Stimulated activated CD4-positive, alpha-beta T cell treated with anti-CD3 and anti-CD28 coated beads, Interleukin-12 subunit alpha, Interleukin-12 subunit beta, amount 100 ng/mL, for 48 hours (primary cell): ENCODE measurements around the gene TLE5.
"Not testable (repeated sequence)": the region's sequence is repeated elsewhere in the genome, so short reads cannot be mapped to it uniquely, and the experiment has no call there.

Source experiments
- DNase-seq, 3 donors: peaks; one replicate each; pipeline ENCODE4 v3.0.0-alpha.2; 2020; ENCODE audit warnings: low read depth in 2 of 3, low spot score in 1 of 3

Gene TLE5

DNA sequence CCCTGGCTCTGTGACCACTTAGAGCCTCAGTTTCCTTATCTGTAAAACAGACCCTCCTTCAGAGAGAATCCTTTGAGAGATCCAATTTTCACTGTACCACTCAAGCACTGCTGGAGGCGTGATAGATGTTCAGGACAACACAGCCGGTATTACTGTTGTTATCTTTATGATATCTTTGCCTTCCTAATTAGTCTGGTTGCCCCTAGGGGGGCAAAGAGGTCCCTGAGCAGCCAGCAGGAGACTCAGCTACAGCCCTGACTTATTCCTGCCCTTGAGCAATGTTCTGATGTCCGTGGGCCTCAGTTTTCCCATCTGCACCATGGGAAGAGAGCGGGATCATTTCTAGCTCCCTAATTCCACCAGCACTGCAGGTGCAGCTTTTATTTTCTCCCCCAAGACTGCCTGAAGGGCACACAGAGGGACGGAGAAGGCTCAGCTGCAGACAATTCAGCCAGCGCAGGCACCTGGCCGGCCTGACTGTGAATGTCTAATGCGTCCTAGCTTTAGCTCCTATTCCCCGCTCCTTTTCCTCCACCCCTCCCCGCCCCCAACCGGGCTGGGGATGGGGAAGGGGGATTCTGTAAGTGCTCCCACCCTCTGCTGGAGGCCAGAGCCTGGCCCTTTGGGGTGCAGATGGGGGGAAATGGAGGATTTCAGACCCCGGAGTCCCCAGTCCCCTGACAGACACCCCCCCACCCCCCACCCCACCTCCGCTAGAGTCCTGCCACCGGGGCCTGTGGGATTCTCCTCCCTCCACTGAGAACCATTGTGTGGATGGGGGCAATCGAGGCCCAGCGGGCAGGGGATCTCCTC lies 16.2 kb downstream of the TLE5 start:
- DNase-seq, result no peak

DNA sequence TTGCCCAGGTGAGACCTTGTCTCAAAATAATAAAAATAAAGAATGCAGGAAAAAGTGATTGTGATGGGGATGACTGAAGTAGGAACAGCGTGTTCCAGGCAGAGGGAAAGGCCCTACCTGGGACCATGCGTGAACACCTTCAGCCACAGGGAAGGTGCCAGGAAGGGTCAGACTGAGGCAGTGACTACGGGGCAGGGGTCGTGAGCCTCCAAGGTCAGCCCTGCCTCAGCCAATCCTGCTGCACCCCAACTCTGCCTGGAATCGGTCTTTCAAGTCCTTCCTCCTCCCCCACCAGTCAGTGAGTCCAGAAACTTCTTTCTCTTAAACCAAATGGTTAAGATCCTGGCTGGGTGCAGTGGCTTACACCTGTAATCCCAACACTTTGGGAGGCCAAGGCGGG lies 17.1 kb downstream of the TLE5 start:
- DNase-seq, result no peak

DNA sequence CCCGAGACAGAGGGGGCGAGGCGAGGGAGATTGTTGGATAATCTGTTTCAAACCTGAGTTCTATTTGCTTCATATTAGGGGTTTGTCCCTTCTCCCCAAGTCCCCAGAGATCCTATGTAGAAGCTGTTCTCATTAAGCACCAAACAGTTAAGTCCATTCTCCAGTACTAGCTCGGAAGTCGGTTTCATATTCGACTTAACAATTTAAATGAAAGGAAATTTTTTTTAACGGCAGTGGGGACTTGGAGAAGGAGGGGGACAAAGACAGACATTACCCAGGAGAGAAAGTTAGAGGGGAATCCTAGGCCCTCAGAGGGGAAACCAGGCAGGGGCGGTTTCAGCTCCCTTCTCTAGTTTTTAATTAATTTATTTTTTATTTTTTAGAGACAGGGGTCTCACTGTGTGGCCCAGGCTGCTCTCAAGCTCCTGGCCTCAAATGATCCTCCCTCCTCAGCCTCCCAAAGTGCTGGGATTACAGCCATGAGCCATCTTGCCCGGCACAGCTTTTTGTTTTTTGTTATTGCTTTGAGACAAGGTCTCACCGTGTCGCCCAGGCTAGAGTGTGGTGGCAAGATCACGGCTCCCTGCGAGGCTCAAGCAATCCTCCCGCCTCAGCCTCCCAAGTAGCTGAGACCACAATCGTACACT lies 19.6 kb downstream of the TLE5 start:
- DNase-seq, result no peak

DNA sequence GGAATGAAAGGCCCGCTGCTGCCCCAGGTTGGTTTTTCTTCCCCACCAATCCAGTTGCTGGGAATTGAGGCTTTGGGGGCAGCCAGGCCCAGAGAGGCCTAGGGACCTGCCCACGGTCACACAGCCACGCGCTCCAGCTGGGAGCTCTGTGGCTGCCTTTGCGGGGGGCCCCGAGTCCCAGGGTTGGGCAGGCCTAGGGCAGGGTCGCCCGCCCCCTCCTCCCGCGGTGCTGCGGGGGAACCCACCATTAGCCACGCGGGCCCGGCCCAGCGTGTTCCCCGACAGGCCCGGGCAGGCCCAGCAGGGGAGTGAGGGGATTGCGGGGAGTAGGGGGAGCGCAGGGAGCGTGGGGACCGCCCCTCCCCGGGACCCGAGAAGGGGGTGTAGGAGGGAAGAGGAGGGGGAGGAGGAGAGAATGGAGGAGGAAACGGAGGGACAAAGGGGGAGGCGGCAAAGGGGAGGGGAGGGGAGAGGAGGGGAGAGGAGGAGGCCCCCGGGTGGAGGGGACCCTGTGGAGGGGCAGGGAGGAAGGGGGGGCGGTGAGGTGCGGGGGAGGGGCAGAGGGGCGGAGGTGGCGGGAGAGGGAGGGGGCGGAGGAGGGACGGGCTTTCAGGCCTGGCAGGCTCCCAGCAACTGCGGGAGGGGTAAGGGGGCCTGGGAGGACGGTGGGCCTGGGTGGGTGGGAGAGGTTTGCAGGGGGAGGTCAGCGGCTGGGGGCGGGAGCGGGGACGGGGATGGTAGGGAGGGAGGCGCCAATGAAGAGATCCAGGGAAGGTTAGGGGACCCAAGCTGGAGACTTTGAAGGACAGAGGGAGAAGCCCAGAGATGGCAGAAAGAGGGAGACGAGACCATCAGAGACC lies 20.3 kb downstream of the TLE5 start:
- DNase-seq, result no peak

DNA sequence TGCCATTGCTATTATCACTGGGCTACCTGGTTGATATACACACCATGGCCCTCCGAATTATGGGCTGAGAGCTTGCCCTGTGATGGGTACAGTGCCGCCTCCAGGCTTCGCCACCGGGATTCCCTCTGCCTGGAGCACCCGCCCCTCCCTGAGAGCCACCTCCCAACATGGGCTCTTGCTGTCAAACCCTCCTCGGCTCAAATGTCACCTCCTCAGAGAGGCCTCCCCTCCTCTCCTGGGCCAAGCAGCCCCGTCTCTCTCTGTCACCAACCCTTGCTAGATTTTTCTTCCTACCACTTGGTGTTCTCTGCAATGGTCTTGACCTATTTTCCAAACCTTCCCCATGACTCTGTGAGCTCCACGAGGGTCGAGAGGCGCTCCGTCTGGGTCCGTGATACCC lies 21.0 kb downstream of the TLE5 start:
- DNase-seq, result no peak

DNA sequence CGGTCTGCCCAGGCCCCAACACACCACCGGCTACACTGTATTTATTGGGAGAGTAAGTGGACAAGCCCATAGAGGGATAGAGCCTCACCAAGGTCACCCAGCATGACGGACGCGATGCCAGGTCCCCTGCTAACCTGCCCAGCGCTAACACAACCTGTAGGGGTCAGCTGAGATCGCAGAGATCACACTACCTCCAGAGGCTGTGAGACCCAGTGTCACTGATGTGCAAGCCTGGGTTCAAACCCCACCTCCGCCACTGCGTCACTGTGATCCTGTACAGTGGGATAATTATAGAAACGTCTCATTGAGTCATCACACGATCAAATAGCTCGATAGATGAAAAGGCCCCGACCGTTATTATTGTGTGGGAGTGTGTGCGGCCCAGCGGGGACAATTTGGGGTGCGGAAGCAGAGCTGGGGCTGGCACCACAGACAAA lies 22.6 kb downstream of the TLE5 start:
- DNase-seq, result no peak

DNA sequence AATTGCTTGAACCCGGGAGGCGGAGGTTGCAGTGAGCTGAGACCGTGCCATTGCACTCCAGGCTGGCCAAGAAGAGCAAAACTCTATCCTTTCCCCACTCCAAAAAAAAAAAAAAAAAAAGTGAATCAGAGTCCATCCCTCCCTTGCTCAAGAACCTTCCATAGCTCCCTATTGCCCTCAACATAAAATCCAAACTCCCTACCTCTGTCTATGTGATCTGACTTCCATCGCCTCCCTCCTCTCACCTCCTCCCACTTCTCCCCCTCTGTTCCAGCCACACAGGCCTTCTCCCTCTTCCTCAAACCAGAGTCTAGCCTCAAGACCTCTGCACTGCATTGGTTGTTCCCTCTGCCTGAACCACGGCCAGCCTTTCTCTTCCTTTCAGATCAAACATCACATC lies 23.2 kb downstream of the TLE5 start:
- DNase-seq, result no peak

- no peak for DNase-seq
These were observed 24.1 kb downstream of the TLE5 start for GRCh38 chr19:3038214-3038613.

DNA sequence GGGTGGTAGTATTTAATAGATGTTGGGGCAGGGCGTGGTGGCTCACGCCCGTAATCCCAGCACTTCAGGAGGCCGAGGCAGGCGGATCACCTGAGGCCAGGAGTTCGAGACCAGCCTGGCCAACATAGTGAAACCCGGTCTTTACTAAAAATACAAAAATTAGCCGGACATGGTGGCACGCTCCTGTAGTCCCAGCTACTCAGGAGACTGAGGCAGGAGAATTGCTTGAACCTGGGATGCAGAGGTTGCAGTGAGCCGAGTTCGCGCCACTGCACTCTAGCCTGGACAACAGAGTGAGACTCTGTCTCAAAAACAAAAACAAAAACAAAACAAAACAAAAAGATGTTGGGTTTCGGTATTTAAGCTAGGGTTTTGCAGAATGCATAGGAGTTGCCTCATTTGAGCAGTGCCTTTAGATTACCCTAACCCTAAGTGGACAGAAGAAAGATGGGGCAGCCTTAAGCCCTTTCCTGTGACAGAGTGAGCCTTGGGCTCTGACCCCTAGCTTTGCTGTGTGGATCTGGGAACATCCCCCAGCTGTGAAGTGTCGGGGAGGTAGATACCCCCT lies 25.2 kb downstream of the TLE5 start:
- not testable (repeated sequence) for DNase-seq

DNA sequence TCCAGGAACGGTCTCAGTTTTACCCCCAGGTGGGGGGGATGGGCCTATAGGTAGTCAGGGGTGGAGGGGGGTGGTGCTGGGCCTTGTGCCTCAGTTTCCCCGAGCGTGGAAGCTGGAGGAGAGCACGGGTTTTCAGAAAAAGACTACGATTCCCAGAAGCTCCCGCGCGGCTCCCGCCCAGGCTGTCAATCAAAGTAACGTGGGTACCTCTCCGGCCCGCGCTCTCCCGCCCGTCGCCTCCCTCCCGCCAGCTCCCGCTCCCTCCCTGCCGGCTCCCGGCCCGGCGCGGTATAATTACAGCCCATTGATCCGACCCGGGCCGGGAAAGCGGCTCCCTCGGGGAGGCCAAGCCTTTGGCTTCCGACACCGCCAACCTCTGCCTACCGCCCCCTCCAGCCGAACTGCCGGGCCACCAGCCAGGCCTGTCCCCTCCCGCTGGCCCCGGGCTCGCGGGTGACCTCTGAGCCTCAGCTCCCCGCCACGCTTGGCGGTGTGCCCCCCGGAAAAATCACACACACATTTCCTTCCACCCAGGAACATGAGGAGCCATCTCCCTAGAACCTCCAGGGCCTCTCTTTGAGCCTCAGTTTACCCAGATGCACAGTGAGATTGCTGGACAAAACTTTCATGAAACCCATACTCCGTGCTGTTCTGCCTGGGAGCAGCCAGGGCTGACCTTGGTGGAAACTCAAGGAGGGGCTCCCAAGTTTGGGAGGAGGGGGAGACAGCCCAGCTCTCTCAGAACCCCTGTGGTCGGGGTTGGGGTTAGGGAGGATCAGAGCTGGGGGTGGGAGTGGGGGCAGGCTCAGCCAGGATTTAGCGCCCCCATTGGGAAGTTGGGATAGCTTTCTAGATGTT lies 25.9 kb downstream of the TLE5 start:
- DNase-seq, result peak; percentile 70 to 83 (median 82)

GRCh38 chr19:3035542-3036118 lies 26.7 kb downstream of the TLE5 start:
- peak; percentile 92 to 96 (median 93) for DNase-seq

DNA sequence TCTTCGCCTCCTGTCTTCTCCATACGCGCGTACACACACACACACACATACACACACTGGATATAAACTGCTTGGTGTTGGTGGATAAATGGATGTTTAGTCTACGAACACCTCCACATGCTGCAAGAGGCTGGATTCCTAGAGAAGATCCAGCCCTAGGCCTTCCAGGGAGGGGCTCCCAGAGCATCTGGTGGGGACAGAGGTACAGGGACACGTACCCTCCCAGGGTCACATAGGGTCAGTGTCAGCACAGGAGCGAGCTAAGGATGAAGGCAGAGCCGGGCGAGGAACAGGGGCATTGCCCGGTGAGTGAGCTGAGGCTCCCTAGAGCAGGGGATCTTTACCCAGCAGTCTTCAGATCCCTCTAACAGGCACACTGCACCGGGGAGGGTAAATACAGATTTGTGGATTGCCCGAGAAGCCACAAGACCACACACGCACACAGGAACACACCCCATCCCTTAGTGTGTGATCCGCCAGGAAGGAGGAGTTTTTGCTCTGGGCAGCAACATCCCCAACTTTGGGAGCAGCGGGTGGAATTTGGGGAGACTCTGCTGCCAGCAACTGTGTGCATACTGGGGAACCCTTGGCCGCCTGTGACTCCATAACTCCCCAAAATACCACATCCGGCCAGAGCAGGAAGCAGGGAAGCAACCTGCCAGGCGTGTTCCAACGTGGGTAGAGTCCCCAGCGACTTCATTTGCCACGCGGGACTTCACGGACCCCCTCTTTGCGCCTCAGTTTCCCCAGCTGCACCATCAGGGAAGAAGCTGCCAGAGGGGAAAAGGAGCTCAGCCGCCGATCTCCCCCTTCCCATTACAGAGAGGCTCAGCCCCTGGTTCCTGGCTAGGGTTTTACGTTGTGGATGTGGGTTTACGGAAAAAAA lies 27.4 kb downstream of the TLE5 start:
- DNase-seq, result peak in 2 of 3 donors; percentile 27 to 42

DNA sequence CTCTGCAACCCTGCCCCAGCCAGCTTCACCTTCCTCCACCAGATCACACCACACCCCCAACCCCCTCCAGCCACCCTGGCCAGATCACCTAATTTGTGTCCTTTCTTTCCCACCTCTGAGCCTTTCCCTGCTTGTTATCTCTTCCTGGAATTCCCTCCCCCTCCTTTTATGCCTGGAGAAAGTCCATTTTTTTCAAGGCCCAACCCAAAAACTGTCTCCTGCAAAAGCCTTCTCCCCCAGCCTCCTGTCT lies 28.0 kb downstream of the TLE5 start:
- no peak for DNase-seq

- DNase-seq, result no peak
These were observed 28.5 kb downstream of the TLE5 start for GRCh38 chr19:3033595-3034405.

DNA sequence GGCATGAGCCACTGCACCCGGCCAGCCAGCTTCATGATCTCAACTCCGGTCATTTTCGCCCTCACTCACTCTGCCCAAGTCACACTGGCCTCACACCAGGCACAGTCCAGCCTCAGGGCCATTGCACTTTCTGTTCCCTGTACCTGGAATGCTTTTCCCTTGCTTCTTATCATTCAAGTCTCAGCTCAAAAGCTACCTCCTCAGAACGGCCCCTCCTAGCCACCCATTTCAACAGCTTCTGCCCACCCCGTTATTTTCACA lies 30.8 kb downstream of the TLE5 start:
- DNase-seq, result no peak

DNA sequence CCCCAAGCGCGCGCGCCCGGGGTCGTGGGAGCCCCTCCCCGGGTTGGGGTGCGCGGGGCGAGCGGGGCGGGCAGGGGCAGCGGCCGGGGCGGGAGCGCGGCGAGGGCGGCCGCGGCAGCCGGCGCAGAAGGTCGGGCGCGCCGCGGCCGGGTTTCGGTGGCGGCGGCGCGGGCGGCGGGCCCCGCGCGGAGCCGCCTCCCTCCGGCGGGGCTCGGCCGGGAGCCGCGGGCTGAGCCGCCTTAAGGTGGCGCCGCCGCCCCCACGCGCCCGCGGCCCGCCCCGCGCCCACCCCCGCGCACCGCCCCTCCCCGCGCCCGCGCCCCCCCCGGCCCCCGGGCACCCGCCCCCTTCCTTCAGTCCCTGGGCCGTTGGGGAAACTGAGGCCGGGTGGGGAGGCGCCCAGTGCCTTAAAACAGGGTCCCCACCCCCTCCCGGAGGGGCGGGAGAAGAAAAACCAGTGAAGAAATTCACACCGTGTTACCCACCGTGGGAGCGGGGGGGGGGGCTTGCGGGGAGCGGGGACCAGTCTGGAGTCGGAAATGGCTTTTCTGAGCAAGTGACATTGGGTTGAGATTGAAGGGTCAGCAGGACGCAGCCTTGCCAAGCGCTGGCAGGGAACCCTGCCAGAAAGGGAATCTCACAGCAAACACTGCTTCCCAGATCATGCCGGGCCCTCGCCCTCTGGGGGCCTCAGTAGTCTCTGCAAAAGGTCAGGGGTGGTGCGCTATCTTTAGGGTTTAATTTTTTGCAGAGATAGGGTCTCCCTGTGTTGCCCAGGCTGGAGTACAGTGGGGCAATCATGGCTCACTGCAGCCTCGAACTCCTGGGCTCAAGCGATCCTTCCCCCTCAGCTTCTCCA lies 33.0 kb downstream of the TLE5 start, which contains the start of gene TLE2:
Gene TLE2, minus strand, starts transcription at position 216 of the 859 bp plus-strand sequence. CDS start 376 bp downstream, outside the sequence.
- no peak for DNase-seq

GRCh38 chr19:3028305-3029064 lies 33.8 kb downstream of the TLE5 start:
- no peak for DNase-seq
